ENCODE results near the gene EVX2. TPM values are rescaled to one million over a fixed set of nuclear protein-coding genes. Genes with fewer than 3 reads are reported as not detected.

The EVX2 gene
- total RNA-seq, 1 donor: not detected

GRCh38 chr2:176038694-176039093 is 45.1 kb downstream of the EVX2 start:
- H3K9me3 ChIP-seq (ENCODE audit: low read depth, low read length): no peaks in the 10 kb centered on the region

DNA sequence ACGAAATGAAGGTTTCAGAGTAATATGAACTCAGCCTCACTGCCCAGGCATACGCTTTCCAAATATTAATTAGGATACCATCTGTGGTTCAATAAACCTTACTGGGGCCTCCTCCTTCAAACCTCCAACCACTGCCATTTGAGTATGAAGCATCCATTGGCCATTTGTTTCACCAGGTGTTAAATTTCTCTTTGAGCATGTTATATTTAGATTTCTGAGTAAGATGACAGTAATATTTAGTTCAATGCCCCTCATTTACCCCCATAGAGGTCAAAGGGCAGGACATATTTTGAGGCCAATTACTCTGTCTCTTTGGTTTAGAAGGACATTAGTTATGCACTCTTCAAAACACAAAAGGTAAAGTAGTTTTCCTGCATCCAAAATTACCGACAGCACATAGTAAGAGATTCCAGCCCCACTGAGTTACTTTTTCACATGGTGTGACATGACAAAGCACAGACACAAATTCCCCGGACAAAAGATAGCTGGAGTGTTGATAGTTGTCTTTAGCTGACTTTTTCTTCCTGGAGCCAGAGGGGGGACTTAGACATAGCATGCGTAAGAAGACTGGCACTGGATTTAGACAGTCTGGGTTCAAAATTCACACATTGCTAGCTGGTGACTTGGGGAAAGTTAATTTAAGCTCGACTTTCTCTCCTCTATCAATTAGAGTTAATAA is 48.6 kb downstream of the EVX2 start:
- no peaks in the 10 kb centered on the region for H3K36me3 ChIP-seq (ENCODE audit: insufficient read depth, low read length)
- H3K4me3 ChIP-seq (ENCODE audit: insufficient read depth, low read length): no peak overlapping the region
- H4K20me1 ChIP-seq (ENCODE audit: insufficient read depth, low read length): no peaks in the 10 kb centered on the region
- H3K27me3 ChIP-seq (ENCODE audit: insufficient read depth, low read length): no peaks in the 10 kb centered on the region
- no peak for TF ChIP-seq CTCF (IDR thresholded peaks at IDR 0.05; ENCODE audit: extremely low read depth, low read depth, low read length)
- no peaks in the 10 kb centered on the region for H3K9me3 ChIP-seq (ENCODE audit: low read depth, low read length)
- H3K4me1 ChIP-seq (ENCODE audit: insufficient read depth, low read length): no peaks in the 10 kb centered on the region
- H2AFZ ChIP-seq (ENCODE audit: low read length): no peak overlapping the region
- H3K4me2 ChIP-seq (ENCODE audit: insufficient read depth, low read length): no peak overlapping the region
- DNase-seq (ENCODE audit: insufficient read length, low spot score, missing footprints): no peak
- no peaks in the 10 kb centered on the region for H3K79me2 ChIP-seq (ENCODE audit: insufficient read depth, low read length)
- no peak overlapping the region for H3K27ac ChIP-seq (ENCODE audit: low read depth, low read length)

More at GRCh38 chr2:176038694-176039093, 45.1 kb downstream of the EVX2 start:
- Histone ChIP-seq H3K4me1 (ENCODE audit: insufficient read depth, low read length) (no peaks in the 10 kb centered on the region), H4K20me1 (ENCODE audit: insufficient read depth, low read length) (no peaks in the 10 kb centered on the region), H3K4me3 (ENCODE audit: insufficient read depth, low read length) (no peak overlapping the region), H3K27me3 (ENCODE audit: insufficient read depth, low read length) (no peaks in the 10 kb centered on the region), H3K79me2 (ENCODE audit: insufficient read depth, low read length) (no peaks in the 10 kb centered on the region), H3K27ac (ENCODE audit: low read depth, low read length) (no peak overlapping the region), H3K4me2 (ENCODE audit: insufficient read depth, low read length) (no peak overlapping the region), H2AFZ (ENCODE audit: low read length) (no peak overlapping the region), H3K36me3 (ENCODE audit: insufficient read depth, low read length) (no peaks in the 10 kb centered on the region)
- no peak for TF ChIP-seq CTCF (IDR thresholded peaks at IDR 0.05; ENCODE audit: extremely low read depth, low read depth, low read length)
- DNase-seq (ENCODE audit: insufficient read length, low spot score, missing footprints): no peak

DNA sequence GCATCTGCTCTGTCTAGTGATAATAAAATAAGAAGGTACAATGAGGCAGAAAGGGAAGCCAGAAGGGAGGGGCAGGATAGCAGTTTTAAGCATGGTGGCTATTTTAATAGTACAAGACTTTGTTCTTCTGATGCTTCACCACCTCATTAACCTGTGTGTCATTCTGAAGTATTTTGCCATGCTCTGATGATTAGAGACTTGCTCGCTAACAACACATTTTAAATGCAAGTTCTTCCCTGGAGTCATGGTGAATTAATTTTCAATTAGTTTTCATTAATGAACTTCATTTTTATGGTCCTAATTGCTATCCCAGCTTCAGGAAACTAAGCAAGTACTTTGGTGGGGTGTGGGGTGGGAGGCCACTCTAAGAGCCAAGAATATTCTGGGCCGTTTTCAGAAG is 56.0 kb downstream of the EVX2 start:
- Histone ChIP-seq H3K4me2 (ENCODE audit: insufficient read depth, low read length) (no peak overlapping the region), H3K27ac (ENCODE audit: low read depth, low read length) (no peak overlapping the region), H4K20me1 (ENCODE audit: insufficient read depth, low read length) (no peaks in the 10 kb centered on the region), H3K4me3 (ENCODE audit: insufficient read depth, low read length) (no peak overlapping the region), H3K4me1 (ENCODE audit: insufficient read depth, low read length) (no peaks in the 10 kb centered on the region), H3K79me2 (ENCODE audit: insufficient read depth, low read length) (no peaks in the 10 kb centered on the region), H3K9me3 (ENCODE audit: low read depth, low read length) (no peaks in the 10 kb centered on the region), H2AFZ (ENCODE audit: low read length) (no peak overlapping the region), H3K36me3 (ENCODE audit: insufficient read depth, low read length) (no peaks in the 10 kb centered on the region), H3K27me3 (ENCODE audit: insufficient read depth, low read length) (no peaks in the 10 kb centered on the region)
- no peak for TF ChIP-seq CTCF (IDR thresholded peaks at IDR 0.05; ENCODE audit: extremely low read depth, low read depth, low read length)
- DNase-seq (ENCODE audit: insufficient read length, low spot score, missing footprints): no peak

Other genes starting within 250 kb of the EVX2 start
- 51.0 and 55.0 TPM in 2 replicates for gene LNPK, start 81.7 kb downstream of the EVX2 start, total RNA-seq
- not detected in 2 replicates for gene HOXD13, start 8.8 kb upstream of the EVX2 start, total RNA-seq
- not detected in 2 replicates for gene HOXD12, start 15.8 kb upstream of the EVX2 start, total RNA-seq
- gene HOXD11, start 23.3 kb upstream of the EVX2 start, total RNA-seq: not detected in 2 replicates
- not detected in 2 replicates for gene HOXD10, start 32.8 kb upstream of the EVX2 start, total RNA-seq
- 0.36 and 0.59 TPM in 2 replicates for gene HOXD9, start 38.8 kb upstream of the EVX2 start, total RNA-seq
- gene HOXD8, start 45.7 kb upstream of the EVX2 start, total RNA-seq: 3.3 and 5.6 TPM in 2 replicates
- 0.36 and 1.2 TPM in 2 replicates for gene HOXD4, start 67.6 kb upstream of the EVX2 start, total RNA-seq
- gene HOXD3, start 73.3 kb upstream of the EVX2 start, total RNA-seq: 1.1 and 2.1 TPM in 2 replicates
- gene HOXD1, start 104.7 kb upstream of the EVX2 start, total RNA-seq: not detected in 2 replicates
- gene MTX2, start 185.5 kb upstream of the EVX2 start, total RNA-seq: 13.0 and 14.4 TPM in 2 replicates

Data from osteoblast (primary cell).